Urinary bladder (tissue), 4 donors: ENCODE results near the gene DIAPH2. TPM values are rescaled to one million over a fixed set of nuclear protein-coding genes. Genes with fewer than 3 reads are reported as not detected.

Experiments used
- DNase-seq: peaks from one replicate; pipeline ENCODE4 v3.0.0-alpha.2; 2015; ENCODE audit errors: extremely low spot score
- H3K27ac ChIP-seq: one replicate; pipeline ENCODE4 v1.5.1; 2013; ENCODE audit warnings: low read depth, mild to moderate bottlenecking, moderate library complexity
- H3K36me3 ChIP-seq: one replicate; pipeline ENCODE4 v1.6.1; 2013; ENCODE audit warnings: mild to moderate bottlenecking, moderate library complexity; ENCODE audit not compliant: insufficient read depth
- H3K4me1 ChIP-seq: one replicate; pipeline ENCODE4 v1.6.1; 2013; ENCODE audit warnings: mild to moderate bottlenecking, moderate library complexity; ENCODE audit not compliant: insufficient read depth
- H3K4me3 ChIP-seq: one replicate; pipeline ENCODE4 v1.5.1; 2013; ENCODE audit warnings: low read depth, low read length
- WGBS: extraction: QIAGEN DNeasy Blood & Tissue Kit; methylation state at CpG from one replicate; pipeline ENCODE4 v1.1.7; 2013; 5-methylcytosine and 5-hydroxymethylcytosine counted together
- polyA plus RNA-seq: library from polyadenylated mRNA; stranded (reverse); fragments of 200-250 nt; gene quantifications from one replicate; pipeline ENCODE4 v1.2.3, GENCODE V29; 2013
- total RNA-seq: library from RNA; depleted of rRNA; stranded (reverse); fragments of >200 nt; gene quantifications from one replicate; pipeline ENCODE4 v1.2.3, GENCODE V29; 2014
- donor health status: healthy with polysubstance abuse.
- donor health status: healthy.

Gene DIAPH2
- total and polyA plus RNA-seq, 2 donors = 11.8 to 52.2 TPM

DNA sequence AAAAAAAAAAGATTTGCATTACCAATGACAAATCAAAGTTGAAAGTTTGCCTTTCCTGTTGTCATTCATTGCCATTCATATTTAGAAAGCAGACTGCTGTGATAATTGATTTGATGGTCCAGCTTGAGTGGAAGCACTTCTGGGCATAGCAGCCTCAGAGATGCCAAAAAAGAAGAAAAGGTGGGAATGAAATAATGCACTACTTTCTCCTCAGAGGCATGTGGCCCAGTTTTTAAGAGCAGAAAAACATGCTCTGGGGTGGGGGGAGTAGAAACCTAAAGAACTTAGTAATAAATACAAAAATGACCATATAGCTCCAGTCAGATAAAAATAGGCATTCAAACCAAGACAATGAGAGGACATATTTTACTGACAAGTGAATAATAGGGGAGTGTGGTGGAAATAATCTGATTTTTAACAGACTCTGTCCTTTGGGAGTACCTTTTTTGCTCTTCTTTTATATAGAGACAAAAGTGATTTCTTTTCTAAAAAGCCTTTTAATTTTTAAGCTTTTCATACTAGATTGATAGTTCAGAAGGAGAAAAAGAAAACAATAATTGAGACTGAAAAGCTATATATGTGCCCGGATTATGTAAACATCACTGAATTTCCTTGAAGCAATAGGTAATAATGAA is 798.1 kb downstream of the DIAPH2 start:
- Histone ChIP-seq H3K4me1 (no peaks in the 10 kb centered on the region), H3K27ac (no peak overlapping the region), H3K36me3 (no peaks in the 10 kb centered on the region), H3K4me3 (no peak overlapping the region)
- 85% methylated on average over 1 of the region's 1 CpG for WGBS
- no peak for DNase-seq

DNA sequence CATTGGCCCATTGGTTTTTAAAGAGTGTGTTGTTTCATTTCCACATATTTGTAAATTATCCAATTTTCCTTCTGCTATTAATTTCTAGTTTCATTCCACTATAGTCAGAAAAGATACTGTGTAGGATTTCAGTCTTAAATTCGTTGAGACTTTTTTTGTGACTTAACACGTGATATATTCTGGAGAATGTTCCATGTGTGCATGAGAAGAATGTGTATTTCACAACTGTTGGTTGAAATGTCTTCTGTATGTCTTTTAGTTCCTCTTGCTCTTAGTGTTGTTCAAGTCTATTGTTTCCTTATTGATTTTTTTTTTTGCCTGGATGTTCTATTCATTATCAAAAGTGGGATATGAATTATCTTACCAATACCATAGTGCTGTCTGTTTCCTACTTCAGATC is 806.0 kb downstream of the DIAPH2 start:
- 96% methylated on average over 2 of the region's 2 CpGs for WGBS
- no peak for DNase-seq
- no peak overlapping the region for H3K27ac ChIP-seq

DNA sequence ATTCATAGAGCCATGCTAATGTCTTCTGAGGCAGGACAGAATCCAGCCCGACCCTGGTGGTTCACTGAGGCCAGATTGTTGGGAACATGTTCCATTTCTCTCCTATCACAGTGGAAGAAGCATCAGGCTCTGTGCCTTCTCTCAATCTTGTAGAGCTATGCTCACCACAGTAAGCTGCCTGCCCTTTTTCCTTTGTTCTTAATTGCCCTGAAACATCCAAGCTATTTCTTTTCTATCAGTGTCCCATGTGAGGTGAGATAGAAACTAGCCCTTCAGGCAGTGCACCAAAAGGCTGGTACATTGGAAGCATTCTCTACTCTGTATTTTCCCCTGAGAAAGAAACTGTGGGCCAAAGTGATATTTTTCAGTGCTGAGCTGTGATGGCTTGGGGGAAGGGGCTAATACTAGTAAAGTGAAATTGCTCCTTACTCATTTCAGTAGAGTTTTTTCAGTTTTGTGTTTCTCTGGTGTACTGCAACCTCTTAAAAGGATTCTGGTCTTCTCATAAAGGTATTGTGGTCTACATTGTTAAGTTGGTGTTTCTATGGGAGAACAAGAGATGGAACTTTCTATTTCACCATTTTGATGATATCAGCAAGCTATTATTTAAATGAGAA is 810.2 kb downstream of the DIAPH2 start:
- 96% methylated on average over 1 of the region's 1 CpG for WGBS
- H3K4me3 ChIP-seq = no peak overlapping the region
- H3K36me3 ChIP-seq = no peaks in the 10 kb centered on the region
- H3K4me1 ChIP-seq = no peaks in the 10 kb centered on the region
- H3K27ac ChIP-seq = no peak overlapping the region
- no peak for DNase-seq

More for the DNA sequence above, 806.0 kb downstream of the DIAPH2 start:
- Histone ChIP-seq H3K4me3 (no peak overlapping the region), H3K4me1 (no peaks in the 10 kb centered on the region), H3K36me3 (no peaks in the 10 kb centered on the region)

DNA sequence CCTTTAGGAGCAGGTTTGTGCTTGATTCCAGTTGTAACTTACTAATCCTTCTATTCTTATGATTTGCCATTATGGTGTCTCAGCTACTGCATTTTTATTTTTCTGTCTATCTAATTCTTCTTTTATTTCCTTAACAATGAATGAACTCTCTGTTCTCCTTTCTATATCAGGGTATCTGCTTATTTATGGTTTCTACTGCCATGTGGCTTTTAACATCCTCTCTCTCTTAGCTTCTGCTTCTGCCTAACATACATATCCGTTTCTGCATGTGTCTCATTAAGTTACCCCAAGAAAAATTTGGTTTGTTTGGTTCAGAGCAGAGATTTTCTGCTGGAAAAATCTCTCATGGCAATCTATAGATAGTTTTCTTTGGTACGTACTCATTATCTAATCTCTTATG is 813.5 kb downstream of the DIAPH2 start:
- Histone ChIP-seq H3K27ac (no peak overlapping the region), H3K4me3 (no peak overlapping the region), H3K36me3 (no peaks in the 10 kb centered on the region), H3K4me1 (no peaks in the 10 kb centered on the region)
- DNase-seq = no peak
- 79% methylated on average over 2 of the region's 2 CpGs for WGBS

GRCh38 chrX:97504431-97504830 is 819.8 kb downstream of the DIAPH2 start:
- H3K27ac ChIP-seq = no peak overlapping the region
- DNase-seq = no peak

GRCh38 chrX:97517763-97518162 is 833.1 kb downstream of the DIAPH2 start:
- H3K4me3 ChIP-seq = no peak overlapping the region
- DNase-seq = no peak
- WGBS = 78% methylated on average over 2 of the region's 2 CpGs
- no peak overlapping the region for H3K27ac ChIP-seq
- no peaks in the 10 kb centered on the region for H3K4me1 ChIP-seq
- no peaks in the 10 kb centered on the region for H3K36me3 ChIP-seq

More at GRCh38 chrX:97504431-97504830, 819.8 kb downstream of the DIAPH2 start:
- no peaks in the 10 kb centered on the region for H3K36me3 ChIP-seq
- H3K4me3 ChIP-seq = no peak overlapping the region
- no peaks in the 10 kb centered on the region for H3K4me1 ChIP-seq

GRCh38 chrX:97522307-97522706 is 837.7 kb downstream of the DIAPH2 start:
- DNase-seq = no peak
- Histone ChIP-seq H3K36me3 (no peaks in the 10 kb centered on the region), H3K4me3 (no peak overlapping the region), H3K4me1 (no peaks in the 10 kb centered on the region), H3K27ac (no peak overlapping the region)
- WGBS = 98% methylated on average over 2 of the region's 2 CpGs

DNA sequence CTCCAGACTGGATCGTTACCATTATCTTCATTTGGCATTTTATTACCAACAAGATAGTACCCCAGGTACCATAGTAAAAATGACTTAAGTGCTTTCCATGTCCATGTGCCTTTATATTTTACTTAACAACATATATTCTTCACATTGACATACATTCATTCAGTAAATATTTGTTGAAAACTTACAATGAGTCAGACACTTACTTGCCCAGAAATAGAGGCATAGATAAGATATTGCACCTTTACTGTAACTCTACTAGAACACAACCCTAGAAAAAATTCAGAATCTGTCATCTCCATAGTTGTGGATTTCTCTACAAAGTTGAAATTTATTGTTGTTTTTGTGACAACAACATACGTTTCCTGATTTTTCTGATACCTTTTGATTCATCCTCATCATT is 839.7 kb downstream of the DIAPH2 start:
- Histone ChIP-seq H3K27ac (no peak overlapping the region), H3K4me1 (no peaks in the 10 kb centered on the region), H3K4me3 (no peak overlapping the region), H3K36me3 (no peaks in the 10 kb centered on the region)
- WGBS = 90% methylated on average over 2 of the region's 2 CpGs
- no peak for DNase-seq

GRCh38 chrX:97524997-97525396 is 840.4 kb downstream of the DIAPH2 start:
- H3K36me3 ChIP-seq = no peaks in the 10 kb centered on the region
- no peaks in the 10 kb centered on the region for H3K4me1 ChIP-seq
- WGBS = 82% methylated on average over 3 of the region's 3 CpGs
- no peak overlapping the region for H3K4me3 ChIP-seq
- no peak overlapping the region for H3K27ac ChIP-seq
- DNase-seq = no peak

- WGBS = 95% methylated on average over 3 of the region's 3 CpGs
- H3K27ac ChIP-seq = no peak overlapping the region
- no peak overlapping the region for H3K4me3 ChIP-seq
- H3K4me1 ChIP-seq = no peaks in the 10 kb centered on the region
- no peak for DNase-seq
- no peaks in the 10 kb centered on the region for H3K36me3 ChIP-seq
These were observed 841.3 kb downstream of the DIAPH2 start for GRCh38 chrX:97525981-97526380.

- 89% methylated on average over 1 of the region's 1 CpG for WGBS
- no peak for DNase-seq
- Histone ChIP-seq H3K4me3 (no peak overlapping the region), H3K36me3 (no peaks in the 10 kb centered on the region), H3K27ac (no peak overlapping the region), H3K4me1 (no peaks in the 10 kb centered on the region)
These were observed 843.1 kb downstream of the DIAPH2 start for GRCh38 chrX:97527725-97528124.

DNA sequence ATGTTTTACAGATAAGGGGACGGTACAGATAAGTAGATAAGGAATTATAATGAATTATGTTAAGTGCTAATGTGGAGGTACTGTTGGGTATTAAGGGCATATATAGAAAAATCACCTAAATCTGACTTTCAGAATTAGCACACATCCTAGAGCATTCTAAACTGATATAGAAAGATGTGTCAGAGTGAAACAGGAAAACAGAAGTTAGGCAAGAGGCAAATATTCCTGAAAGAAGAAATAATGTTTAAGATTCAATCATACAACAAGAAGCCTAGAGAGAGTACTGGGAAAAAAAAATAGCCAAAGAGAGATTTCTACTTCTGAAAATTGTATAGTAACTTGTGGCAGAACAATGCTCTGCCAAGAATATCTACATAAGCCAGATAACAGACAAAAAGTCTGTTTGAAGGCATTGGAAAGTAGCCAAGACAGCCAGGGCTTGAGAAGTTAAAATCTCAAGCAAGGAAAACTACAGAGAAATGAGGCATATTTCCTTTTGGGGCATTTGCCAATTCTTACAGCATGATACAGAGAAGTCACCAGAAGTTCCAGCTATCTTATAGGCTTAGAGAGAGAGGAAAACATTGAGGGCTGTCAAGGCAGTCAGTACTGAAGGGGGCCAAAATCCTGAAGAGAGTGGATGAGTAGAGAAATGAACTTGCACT is 845.0 kb downstream of the DIAPH2 start:
- WGBS = 64% methylated on average over 1 of the region's 1 CpG
- H3K4me3 ChIP-seq = no peak overlapping the region
- no peaks in the 10 kb centered on the region for H3K36me3 ChIP-seq
- DNase-seq = no peak
- no peaks in the 10 kb centered on the region for H3K4me1 ChIP-seq
- no peak overlapping the region for H3K27ac ChIP-seq

DNA sequence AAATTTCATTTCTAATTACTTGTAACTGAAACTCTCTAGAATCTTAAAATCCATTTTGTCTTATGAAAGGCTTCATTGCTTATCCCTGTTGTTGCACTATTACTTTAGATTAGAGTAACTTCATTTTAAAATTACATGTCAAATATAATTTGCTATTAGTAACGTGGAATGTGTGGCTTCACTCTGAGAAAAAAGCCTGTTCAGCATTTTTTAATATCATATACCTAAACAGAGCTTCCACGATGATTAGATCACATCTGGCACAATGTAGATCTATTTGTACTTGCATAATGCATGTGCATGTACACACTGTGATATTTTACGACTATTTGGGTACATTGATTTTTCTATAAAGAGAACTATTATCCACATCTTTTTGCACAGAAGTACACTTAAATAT is 847.2 kb downstream of the DIAPH2 start:
- Histone ChIP-seq H3K27ac (no peak overlapping the region), H3K36me3 (no peaks in the 10 kb centered on the region), H3K4me1 (no peaks in the 10 kb centered on the region), H3K4me3 (no peak overlapping the region)
- WGBS = 82% methylated on average over 3 of the region's 3 CpGs
- no peak for DNase-seq

DNA sequence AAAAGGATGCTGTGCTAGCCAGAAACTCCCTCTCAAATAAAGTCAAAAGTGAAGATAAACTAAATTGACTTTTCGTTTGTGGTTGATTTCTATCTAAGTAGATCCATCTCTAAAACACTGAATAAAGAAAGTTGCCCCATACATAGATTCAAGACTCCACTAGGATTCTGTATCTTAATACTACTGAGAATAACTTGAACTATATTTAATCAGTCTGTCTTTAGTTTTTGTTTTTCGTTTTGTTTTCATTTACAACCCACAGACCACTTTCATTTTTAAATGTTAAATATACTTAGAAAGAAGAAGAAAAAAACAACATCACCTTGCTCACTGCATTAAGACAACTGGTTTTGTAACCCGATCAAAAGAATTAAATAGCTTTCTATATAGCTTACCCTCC is 854.1 kb downstream of the DIAPH2 start:
- Histone ChIP-seq H3K36me3 (no peaks in the 10 kb centered on the region), H3K27ac (no peak overlapping the region), H3K4me3 (no peak overlapping the region), H3K4me1 (no peaks in the 10 kb centered on the region)
- DNase-seq = no peak
- WGBS = 90% methylated on average over 3 of the region's 3 CpGs
